GM12878 (cell line): ENCODE results near the gene DENND1A. TPM values are rescaled to one million over a fixed set of nuclear protein-coding genes. Genes with fewer than 3 reads are reported as not detected.

Source experiments
- BCL3 ChIP-seq: IDR thresholded peaks from 2 replicates; pipeline ENCODE4 v1.6.1; 2011; ENCODE audit warnings: borderline replicate concordance, low read depth, mild to moderate bottlenecking, moderate library complexity, low read length; ENCODE audit not compliant: insufficient read depth, poor library complexity, severe bottlenecking
- BHLHE40 ChIP-seq, 2 experiments: fragments of 450-650 bp in 1 of 2; IDR thresholded peaks; 2 replicates each; pipeline ENCODE4 v1.6.1; 2011 to 2017; ENCODE audit warnings: low read depth in 2 of 2, borderline replicate concordance in 1 of 2, improper control_type of control experiment in 1 of 2, low read length in 1 of 2, mild to moderate bottlenecking in 1 of 2
- BRCA1 ChIP-seq: IDR thresholded peaks from 2 replicates; pipeline ENCODE4 v1.6.1; 2011; ENCODE audit warnings: low read depth, low read length, improper control_type of control experiment
- CBX3 ChIP-seq: fragments of 200-600 bp; sonication (generic); IDR thresholded peaks from 2 replicates; pipeline ENCODE4 v1.6.1; 2016; ENCODE audit warnings: low read depth, borderline replicate concordance
- CREB1 ChIP-seq: IDR thresholded peaks from 2 replicates; pipeline ENCODE4 v1.6.1; 2012; ENCODE audit warnings: low read depth, mild to moderate bottlenecking, inconsistent platforms
- CREM ChIP-seq: IDR thresholded peaks from 2 replicates; pipeline ENCODE4 v1.6.1; 2014; ENCODE audit warnings: antibody characterized with exemption, low read depth
- DPF2 ChIP-seq: fragments of 450-650 bp; IDR thresholded peaks from 2 replicates; pipeline ENCODE4 v1.6.1; 2017; ENCODE audit warnings: mild to moderate bottlenecking
- EP300 ChIP-seq, 2 experiments: fragments of 150-350 bp in 1 of 2; IDR thresholded peaks; 2 replicates each; pipeline ENCODE4 v1.6.1; 2011 to 2012; ENCODE audit warnings: low read depth in 2 of 2, low read length in 2 of 2, borderline replicate concordance in 1 of 2, improper control_type of control experiment in 1 of 2, inconsistent platforms in 1 of 2; ENCODE audit not compliant: control insufficient read depth in 1 of 2
- GATAD2B ChIP-seq: fragments of 450-650 bp; conservative IDR thresholded peaks from 2 replicates; pipeline ENCODE4 v1.6.1; 2017; ENCODE audit warnings: low read depth, mild to moderate bottlenecking, moderate library complexity
- IKZF1 ChIP-seq: fragments of 450-650 bp; conservative IDR thresholded peaks from 2 replicates; pipeline ENCODE4 v1.6.1; 2017; ENCODE audit warnings: antibody characterized with exemption, mild to moderate bottlenecking
- IKZF2 ChIP-seq, 2 experiments: fragments of 450-650 bp; IDR thresholded peaks; 2 replicates each; pipeline ENCODE4 v1.6.1; 2017; ENCODE audit warnings: mild to moderate bottlenecking in 2 of 2, moderate library complexity in 2 of 2
- MTA2 ChIP-seq: fragments of 450-650 bp; IDR thresholded peaks from 2 replicates; pipeline ENCODE4 v1.6.1; 2016; ENCODE audit warnings: low read depth, mild to moderate bottlenecking, moderate library complexity
- NBN ChIP-seq: fragments of 450-650 bp; IDR thresholded peaks from 2 replicates; pipeline ENCODE4 v1.6.1; 2016
- PKNOX1 ChIP-seq: fragments of 450-650 bp; IDR thresholded peaks from 2 replicates; pipeline ENCODE4 v1.6.1; 2016; ENCODE audit warnings: mild to moderate bottlenecking
- PML ChIP-seq: IDR thresholded peaks from 2 replicates; pipeline ENCODE4 v1.6.1; 2012; ENCODE audit warnings: low read length, inconsistent platforms
- PRDM15 ChIP-seq: fragments of 450-650 bp; formaldehyde crosslinking; IDR thresholded peaks from 2 replicates; pipeline ENCODE4 v1.4.0; 2020; ENCODE audit warnings: mild to moderate bottlenecking, moderate library complexity
- RELB ChIP-seq: fragments of 450-650 bp; IDR thresholded peaks from 2 replicates; pipeline ENCODE4 v1.6.1; 2017; ENCODE audit warnings: low read depth, mild to moderate bottlenecking, moderate library complexity
- RUNX3 ChIP-seq: IDR thresholded peaks from 2 replicates; pipeline ENCODE4 v1.6.1; 2012; ENCODE audit warnings: low read length, inconsistent platforms
- SMARCA5 ChIP-seq: fragments of 450-650 bp; IDR thresholded peaks from 2 replicates; pipeline ENCODE4 v1.6.1; 2017; ENCODE audit warnings: mild to moderate bottlenecking
- SP1 ChIP-seq: IDR thresholded peaks from one replicate; pipeline ENCODE4 v1.6.1; 2011; ENCODE audit warnings: low read depth, low read length
- SRF ChIP-seq, 2 experiments: IDR thresholded peaks; 2 replicates each; pipeline ENCODE4 v1.6.1; 2011; ENCODE audit warnings: low read depth in 2 of 2, low read length in 2 of 2, mild to moderate bottlenecking in 1 of 2, moderate library complexity in 1 of 2
- TCF7 ChIP-seq: IDR thresholded peaks from 2 replicates; pipeline ENCODE4 v1.6.1; 2014; ENCODE audit warnings: antibody characterized with exemption, borderline replicate concordance
- ZNF24 ChIP-seq: fragments of 450-650 bp; IDR thresholded peaks from 2 replicates; pipeline ENCODE4 v1.6.1; 2017; ENCODE audit warnings: antibody characterized with exemption, mild to moderate bottlenecking
- polyA plus RNA-seq, 11 experiments: library from polyadenylated mRNA; depleted of rRNA in 4 of 11; unstranded in 6 of 11; stranded (reverse) in 5 of 11; fragments of >200 nt; fragmentation: Nextera tagmentation in 4 of 11; fragmentation: Illumina TruSeq in 1 of 11; extraction: Ambion mirVana in 4 of 11; extraction: Trizol in 1 of 11; gene quantifications; 1 replicate in 1 of 11; 2 replicates in 10 of 11; pipeline versions ENCODE4 v1.2.1 to v1.2.3, GENCODE V29; 2011 to 2016; ENCODE audit warnings: inconsistent platforms in 2 of 11, missing spikeins in 2 of 11, low read depth in 1 of 11
- total RNA-seq, 4 experiments: library from RNA; depleted of rRNA in 3 of 4; stranded (reverse); fragments of >200 nt in 3 of 4; fragmentation: Illumina TruSeq in 1 of 4; extraction: Trizol in 1 of 4; gene quantifications; 2 replicates each; pipeline versions ENCODE4 v1.2.1 to v1.2.3, GENCODE V29; 2013 to 2021

Gene DENND1A
- total and polyA plus RNA-seq, 10 of the 15 experiments (the other 5 are each of a cell fraction or from before 2014, with no cell fraction given): 14.1 to 48.6 (median 35.2) TPM

- TF ChIP-seq PRDM15: no peak
- peak; percentile 6 for TF ChIP-seq SP1
- peak; percentile 79; the same call in 1 of the 2 replicates for TF ChIP-seq MTA2
- peak; percentile 55; the same call in 1 of the 2 replicates for TF ChIP-seq DPF2
- peak; percentile 74 for TF ChIP-seq PKNOX1
- peak; percentile 35; the same call in 1 of the 2 replicates for TF ChIP-seq ZNF24
- TF ChIP-seq CREM: peak; percentile 90
- TF ChIP-seq PML: peak; percentile 38; the same call in 1 of the 2 replicates
- TF ChIP-seq IKZF2 (IDR thresholded peaks at IDR 0.05): peak; percentile 80 to 87; a peak in 3 of 4 replicates
- TF ChIP-seq SRF (IDR thresholded peaks at IDR 0.05; ENCODE audit: low read depth in 2 of 2, low read length in 2 of 2): peak in 1 of 2 experiments; percentile 88; a peak in 2 of 4 replicates
- peak; percentile 87 for TF ChIP-seq RUNX3
- peak; percentile 64 to 82; a peak in 2 of 4 replicates for TF ChIP-seq EP300 (IDR thresholded peaks at IDR 0.05; ENCODE audit: borderline replicate concordance in 1 of 2, control insufficient read depth in 1 of 2, low read depth in 2 of 2, low read length in 2 of 2)
- TF ChIP-seq SMARCA5: peak; percentile 77; the same call in 1 of the 2 replicates
- TF ChIP-seq TCF7: peak; percentile 67
- TF ChIP-seq CBX3: no peak
- peak; percentile 60; the same call in 1 of the 2 replicates for TF ChIP-seq GATAD2B
- TF ChIP-seq BHLHE40 (IDR thresholded peaks at IDR 0.05; ENCODE audit: borderline replicate concordance in 1 of 2, low read depth in 2 of 2, low read length in 1 of 2): peak in 1 of 2 experiments; percentile 42; a peak in 1 of 4 replicates
- TF ChIP-seq IKZF1: peak; percentile 75
- peak; percentile 96 for TF ChIP-seq CREB1
- TF ChIP-seq RELB: peak; percentile 89
- TF ChIP-seq BRCA1: no peak
- peak; percentile 82 for TF ChIP-seq BCL3
- TF ChIP-seq NBN: peak; percentile 82
Measured at GRCh38 chr9:123940721-123941523, 11.0 kb upstream of the DENND1A start (continued).
